NCI-H69 (cell line): ENCODE data around the gene ADGRD1.

ENCODE experiments used
- DNase-seq: peaks from one replicate; lab custom pipeline; 2025; lab: John Stamatoyannopoulos, UW

The ADGRD1 gene

DNA sequence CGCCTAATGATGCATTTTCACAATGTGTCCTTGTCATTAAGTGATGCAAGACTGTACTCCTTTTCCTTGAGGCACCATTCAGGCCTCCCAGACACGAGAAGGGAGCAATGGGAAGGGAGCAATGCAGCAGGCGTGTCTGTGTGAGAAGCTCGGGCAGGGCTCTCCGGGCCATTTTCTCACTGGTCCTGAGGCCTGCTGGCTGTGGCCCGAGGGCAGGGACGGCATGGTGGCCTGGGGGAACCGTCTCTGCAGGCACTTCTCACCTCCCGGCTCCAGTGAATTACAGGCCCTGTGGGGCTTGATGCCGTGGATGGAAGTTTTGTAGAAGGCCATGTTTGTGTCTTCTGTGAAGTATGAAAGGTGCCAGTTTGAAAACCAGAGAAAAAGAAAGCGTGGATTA is 71.0 kb downstream of the ADGRD1 start:
- DNase-seq: no peak

DNA sequence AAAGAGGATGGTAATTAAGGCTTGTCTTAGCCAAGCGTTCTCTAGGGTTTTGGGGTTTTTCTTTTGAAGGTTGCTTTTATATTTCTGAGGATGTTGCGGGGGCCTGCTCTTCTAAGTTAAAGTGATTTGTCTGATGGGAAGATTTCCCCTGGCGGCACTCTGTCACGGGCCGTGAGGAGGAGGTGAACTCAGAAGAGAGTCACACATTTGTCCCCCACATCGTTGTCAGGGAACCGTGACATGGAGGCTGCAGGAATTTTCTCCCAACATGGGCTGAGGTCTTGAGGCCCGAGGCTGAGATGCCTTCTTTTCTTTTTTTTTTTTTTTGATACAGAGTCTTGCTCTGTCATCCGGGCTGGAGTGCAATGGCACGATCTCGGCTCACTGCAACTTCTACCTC is 71.5 kb downstream of the ADGRD1 start:
- DNase-seq: no peak

DNA sequence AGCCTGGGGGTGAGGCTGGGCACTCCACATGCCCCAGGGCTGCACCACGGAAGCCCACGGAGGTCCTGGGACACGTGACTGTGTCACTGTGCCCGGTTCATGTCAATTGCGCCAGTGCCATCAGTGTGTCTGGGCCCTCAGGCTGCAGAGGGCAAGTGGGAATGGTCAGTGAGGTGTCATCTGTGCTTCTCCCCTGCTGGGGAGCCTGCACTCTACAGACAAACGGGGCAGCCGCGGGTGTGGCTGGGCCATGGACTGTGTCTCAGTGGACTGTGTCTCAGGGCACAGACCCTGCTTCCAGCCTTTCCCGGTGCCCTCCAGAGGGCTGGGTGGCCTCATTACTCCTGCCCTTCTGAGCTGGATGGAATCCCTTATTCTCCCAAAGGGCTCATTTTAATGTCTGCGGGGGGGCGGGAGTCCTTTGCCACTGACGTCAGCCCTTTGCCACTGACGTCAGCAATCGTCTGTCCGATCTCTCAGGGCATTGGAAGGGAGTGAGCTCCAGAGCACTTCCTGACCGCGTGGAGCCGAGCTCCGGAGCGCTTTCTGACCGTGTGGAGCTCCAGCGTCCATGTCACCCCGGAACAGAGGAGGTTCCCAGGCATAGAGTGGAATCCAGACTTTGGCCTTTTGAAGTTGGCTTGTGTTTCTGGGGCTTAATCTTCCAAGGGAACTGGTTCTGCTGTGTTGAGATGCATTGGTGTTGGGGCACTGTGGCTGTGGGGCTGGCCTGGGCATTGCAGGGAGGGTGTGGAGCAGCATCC is 72.4 kb downstream of the ADGRD1 start:
- DNase-seq: no peak

DNA sequence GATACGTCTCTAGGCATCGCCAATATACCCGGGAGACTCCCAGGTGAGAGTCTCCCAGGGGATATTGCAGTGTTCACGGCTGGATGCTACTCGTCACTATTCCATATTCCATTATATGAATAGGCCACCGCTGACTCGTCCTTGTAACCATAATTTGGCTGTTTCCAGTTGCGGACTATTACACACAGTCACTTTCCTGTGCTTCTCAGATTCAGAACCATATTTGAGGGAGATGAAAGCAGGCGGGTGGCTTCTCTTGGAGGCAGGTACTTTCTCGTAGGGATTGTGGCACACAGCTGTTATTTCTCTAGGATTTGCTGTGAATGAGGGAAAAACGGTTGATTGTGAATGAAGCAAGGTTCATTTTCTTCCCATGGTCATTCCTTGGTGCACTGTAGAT is 73.0 kb downstream of the ADGRD1 start:
- no peak for DNase-seq

DNA sequence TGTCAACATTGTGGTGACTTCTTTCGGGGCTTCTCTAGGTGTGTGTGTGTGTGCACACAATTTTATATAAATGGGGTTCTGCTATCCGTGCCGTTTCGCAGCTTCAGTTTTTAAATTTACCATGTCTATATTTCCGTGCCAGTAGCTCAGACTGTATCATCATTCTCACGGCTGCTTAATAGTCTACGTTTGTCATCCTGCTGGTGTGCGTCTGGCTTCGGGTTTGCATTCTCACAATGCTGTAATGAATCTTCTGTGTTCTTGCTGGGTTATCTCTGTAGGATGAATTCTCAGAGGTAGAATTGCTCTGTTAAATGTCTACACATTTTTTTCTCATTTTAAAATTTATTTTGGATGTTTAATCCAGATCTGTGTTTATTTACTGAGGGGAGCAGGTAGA is 73.6 kb downstream of the ADGRD1 start:
- DNase-seq: no peak

DNA sequence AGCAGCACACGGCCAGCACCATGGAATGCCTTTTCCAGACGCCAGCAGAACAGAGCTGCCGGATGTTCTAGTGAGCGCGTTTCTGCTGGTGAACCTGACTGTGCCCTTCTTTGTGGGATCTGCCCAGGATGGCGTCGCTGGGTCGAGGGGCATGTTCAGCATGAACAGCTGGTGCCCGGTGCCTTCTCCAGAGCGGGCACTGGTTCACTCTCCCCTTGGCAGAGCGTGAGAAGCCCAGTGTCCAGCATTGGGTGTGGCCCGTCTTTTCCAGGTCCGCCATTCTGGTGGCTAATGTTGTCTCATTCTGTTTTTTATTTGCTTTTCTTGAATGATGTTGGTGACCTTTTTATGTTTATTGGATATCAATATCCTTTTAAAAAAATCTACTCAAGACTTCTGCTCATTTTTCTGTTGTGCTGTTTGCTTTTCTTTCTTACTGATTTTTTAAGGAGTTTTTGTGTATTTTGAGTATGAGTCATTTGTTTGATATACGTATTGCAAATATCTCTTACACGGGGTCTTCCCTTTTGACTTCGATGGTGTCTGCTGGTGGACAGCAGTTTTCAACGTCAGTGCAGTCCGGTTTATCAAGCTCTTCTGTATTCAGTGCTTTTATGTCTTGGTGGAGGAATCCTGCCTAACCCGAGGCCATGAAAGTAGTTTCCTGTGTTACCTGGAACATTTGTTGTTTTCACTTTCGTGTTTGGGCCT is 74.3 kb downstream of the ADGRD1 start:
- DNase-seq: no peak

DNA sequence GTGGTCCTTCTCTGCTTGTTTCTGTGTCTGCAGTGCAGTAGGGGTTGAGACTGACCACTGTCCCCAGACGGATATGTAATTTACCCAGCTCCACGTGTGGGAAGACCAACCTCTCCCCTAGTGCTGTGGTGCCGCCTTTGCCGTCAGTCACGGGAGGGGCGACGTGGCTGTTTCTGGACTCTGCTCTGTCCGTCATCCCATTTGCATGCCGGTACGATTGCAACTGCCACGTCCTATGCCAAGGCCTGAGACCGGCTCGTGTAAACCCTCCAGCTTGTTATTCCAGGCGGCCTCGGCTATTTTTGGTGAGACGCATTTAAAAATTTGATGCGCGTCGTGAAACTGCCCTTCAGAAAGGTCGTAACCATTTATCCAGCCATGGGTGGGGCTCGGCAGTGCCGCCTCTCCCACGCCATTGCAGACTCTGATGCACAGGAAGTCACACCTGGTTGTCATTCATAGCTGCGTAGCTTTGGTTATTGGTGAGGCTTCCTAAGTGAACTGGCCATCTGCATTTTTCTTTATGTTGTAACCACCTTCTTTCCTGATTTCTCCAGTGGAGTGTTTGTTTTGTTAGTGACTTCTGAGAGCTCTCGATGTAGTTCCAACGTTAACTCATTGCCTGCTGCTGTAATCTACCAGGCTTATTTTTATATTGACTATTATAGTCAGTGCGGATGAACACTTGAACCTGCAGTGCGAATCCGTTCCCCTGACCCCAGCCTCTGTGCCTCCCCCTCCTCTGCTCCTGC is 75.1 kb downstream of the ADGRD1 start:
- DNase-seq: no peak

DNA sequence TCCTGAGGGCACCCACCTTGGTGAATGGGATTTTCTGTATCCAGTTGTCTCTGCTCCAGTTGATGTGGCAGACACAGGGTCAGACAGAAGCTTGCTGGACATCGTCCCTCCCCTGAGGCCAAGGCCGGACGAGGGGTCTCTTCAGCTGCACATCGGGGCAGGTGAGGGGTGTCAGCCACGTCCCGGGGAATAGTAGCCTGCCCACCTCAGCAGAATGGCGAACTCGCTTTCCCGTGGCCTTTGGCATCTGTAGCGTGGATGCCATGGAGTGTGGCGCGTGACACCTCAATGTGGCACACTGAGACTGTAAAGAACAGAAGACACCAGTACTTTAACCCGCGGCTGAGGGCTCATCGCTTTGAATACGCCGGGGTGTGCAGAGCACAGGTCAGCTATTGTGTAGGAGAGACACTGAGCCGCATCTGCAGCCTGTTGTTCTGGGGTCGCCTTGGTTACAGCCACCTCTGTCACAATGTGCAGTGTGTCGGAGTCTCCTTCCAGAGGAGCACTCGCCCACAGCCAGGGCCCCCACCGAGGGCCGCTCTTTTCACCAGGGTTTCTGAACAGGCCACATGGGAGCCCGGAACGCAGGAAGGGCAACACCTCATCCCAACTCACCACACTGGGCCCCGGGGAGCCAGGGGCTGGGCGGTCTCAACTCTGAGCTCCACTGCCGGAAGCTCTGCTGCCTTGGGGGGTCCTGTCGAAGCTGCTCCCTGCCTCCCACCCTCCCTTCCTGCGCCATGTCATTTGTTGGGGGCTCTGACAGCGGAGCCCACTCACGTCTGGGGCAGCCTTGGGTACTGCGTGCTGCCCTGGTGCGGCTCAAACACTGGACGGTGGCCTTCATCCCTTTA is 77.0 kb downstream of the ADGRD1 start:
- DNase-seq: no peak

DNA sequence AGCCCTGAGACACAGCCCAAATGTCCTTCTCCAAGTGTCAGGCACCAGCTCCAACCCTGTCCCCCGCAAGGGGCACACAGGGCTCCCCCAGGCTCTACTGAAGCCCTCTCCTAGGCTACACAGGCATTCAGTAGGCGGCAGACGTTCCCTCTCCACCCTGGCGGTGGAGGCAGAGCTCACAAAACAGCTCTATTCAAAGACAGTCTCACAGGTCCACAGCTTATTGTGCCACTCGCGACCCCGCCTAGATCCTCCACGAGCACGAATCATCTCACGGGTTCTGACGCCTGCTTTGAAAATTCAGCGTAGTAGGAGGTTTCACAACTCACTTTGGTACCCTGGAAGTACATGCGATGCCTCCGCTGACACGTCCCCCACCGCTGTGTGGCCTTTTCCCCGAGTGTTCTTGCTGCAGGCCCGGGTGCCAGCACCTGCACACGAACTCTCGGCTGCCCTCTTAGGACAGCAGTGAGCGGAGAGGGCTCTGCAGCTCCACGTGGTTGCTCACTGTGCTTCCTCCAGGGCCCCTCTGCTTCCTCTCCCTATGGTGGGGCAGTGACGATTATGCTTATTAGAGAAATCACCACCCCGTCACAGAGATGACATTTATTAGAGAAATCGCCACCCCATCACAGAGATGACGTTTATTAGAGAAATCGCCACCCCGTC is 78.5 kb downstream of the ADGRD1 start:
- DNase-seq: no peak

DNA sequence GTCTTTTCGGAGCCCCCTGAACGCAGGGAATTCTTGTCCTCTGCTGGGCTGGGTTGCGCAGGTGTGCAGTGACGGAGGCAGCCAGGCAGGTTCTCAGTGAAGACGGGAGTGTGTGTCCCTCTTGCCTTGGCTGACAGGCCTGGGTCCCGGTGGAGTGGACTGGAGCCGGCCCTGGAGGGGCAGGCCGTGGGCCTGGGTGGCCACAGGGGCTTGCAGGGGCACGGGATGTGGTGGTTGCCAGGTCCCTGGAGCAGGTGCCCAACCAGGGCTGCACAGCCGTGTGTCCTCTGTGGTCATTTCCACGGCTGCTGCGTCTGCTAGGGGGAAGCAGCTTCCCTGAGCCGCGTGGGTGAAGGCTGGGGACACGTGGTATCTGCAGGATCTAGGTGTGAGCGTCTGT is 79.8 kb downstream of the ADGRD1 start:
- no peak for DNase-seq

DNA sequence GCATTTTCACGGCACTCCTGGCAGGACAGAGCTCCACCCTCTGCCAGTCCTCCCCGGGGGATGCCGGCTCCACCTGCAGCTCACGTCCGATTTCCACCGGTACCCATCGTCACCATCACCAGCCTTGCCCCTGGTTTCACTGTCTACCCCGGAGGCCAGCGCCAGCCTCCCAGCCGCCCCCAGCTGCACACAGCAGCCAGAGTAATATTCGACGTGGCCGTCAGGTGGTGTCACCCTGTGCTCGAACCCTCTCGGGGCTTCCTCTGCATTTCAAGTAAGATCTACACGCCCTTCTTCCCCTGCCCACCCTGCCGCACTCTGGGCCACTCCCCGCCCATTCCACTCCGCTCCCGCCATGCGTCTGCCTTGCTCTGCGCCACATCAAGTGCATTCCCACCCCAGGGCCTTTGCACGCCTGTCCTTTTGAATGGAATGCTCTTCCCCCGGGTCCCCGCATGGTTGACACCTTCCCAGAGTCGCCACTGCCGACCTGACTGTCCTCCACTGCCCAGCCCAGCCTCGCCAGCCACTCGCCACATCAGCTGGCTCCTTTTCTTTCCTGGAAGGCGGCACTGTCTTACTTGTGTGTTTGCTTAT is 80.3 kb downstream of the ADGRD1 start:
- DNase-seq: no peak

DNA sequence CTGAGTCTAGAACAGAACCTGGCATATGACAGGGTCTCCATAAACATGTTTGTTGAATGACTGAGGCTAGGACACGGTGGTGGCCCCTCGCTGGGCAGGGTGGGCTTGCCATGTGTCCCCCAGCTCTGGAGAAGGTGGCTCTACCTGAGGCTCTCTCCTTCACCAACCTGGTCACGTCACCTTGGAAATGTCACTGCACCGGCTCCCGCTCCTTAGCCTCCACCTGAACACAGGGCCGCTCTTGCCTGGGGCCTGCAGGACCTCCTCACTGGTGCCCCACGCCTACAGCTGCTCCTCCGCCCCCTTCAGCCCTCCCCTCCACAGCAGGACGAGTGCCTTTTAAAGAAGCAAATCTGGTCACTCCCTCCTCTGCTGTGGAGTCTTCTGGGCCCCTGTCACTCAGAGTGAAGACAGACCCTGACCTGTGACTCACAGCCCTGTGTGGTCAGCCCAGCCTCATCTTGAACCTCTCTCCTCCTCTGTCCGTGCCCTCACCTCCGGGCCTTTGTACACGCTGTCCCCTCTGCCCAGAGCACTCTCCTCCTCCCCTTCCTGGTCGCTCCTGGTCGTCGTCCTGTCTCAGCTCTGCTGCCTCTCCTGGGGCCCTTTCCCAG is 81.0 kb downstream of the ADGRD1 start:
- no peak for DNase-seq

DNA sequence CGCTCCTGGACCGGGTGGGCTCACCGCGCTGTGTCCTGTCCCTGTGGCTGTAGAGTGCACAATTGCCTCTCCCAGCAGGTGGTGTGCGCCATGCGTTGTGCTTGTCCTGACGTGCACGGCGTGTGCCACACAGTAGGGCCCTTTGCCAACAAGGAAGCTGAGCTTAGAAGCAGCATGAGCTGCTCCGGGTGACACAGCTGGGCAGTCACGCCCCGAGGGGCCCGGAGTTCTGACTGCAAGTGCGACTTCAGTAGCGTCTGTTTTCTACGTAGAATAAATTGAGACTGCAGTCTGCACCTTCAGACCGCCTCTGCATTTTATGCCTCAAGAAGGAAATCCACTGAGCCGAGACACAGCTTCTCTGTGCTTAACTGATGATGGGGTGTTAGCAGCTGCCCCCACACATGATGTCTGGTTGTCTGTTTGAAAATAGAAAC is 81.6 kb downstream of the ADGRD1 start:
- peak; percentile 2 for DNase-seq

DNA sequence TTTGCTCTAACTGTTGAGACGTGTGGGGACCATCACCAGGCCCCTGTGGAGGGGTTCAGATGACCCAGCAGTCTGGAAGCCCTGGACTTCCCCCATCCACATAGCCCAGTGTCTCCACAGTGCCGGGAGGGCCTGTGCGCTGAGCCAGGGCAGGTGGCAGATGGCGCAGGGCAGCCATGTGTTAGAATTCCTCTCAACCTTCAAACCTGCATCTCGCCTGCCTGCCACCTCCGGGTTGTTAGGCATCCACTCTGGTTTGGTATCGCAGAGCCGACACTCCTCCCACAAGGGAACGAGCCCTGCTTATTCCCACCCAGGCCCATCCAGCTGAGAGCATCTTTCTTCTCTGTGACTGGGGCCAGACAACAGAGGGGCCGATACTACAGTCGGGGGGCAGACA is 84.5 kb downstream of the ADGRD1 start:
- no peak for DNase-seq

DNA sequence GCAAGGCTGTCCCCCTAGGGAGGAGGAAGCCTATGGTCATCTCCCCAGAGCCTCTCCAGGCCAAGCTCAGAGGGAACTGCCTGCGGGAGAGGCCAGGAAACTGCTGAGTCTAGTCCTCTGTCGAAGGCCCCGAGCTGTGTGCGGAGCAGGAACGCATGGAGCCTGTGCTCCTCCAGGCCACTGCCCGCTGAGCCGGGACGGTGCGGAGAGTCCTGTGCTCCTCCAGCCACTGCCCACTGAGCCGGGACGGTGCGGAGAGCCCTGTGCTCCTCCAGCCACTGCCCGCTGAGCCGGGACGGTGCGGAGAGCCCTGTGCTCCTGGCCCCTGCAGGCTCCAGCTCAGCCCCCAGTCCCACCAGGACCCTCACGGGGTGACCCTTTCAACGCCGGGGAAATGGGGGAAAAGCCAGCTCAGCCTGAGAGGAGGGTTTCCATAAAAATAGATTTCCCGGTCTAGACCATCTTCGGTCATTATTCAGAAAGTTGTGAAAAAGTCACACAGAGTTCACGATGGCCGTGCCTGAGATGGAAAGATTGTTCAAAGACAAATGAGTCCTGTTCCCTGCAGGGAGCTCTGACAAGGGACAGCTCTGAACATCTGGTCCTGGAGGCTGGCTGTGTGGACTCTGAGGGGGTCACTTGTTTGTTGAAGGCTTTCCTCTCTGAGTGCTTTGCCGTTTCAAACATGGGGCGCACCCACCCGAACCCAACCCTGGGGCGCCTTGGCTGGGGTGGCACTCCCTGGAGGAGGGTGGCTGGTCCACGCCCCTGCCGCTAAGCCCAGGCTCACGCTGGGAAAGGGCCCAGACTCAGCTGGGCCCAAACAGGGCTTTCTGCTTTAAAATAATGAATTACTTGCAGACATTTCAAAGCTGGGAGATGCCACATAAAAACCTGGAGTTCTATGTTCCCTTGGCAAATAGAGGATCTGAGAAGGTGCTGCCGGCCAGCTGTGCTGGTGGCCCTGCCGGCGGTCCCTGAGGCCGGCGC is 85.5 kb downstream of the ADGRD1 start:
- no peak for DNase-seq

DNA sequence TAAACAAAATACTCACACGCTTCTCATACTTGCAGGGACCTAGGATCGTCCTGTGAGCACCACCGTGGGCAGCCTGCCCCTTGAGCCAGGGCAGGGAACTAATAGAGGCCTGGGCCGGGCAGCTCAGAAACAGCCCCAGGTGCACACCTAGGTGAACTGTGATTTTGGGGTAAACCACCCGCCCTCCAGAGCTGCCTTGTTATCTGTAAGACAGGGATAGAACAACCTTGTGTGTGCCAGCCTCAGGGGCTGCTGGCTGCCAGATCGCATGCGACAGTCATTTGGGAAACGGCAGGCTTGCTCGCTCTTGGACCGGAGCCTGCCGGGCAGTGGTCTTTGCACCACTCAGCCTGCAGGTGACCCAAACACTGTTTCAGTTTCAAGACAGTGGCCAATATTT is 86.8 kb downstream of the ADGRD1 start:
- no peak for DNase-seq

DNA sequence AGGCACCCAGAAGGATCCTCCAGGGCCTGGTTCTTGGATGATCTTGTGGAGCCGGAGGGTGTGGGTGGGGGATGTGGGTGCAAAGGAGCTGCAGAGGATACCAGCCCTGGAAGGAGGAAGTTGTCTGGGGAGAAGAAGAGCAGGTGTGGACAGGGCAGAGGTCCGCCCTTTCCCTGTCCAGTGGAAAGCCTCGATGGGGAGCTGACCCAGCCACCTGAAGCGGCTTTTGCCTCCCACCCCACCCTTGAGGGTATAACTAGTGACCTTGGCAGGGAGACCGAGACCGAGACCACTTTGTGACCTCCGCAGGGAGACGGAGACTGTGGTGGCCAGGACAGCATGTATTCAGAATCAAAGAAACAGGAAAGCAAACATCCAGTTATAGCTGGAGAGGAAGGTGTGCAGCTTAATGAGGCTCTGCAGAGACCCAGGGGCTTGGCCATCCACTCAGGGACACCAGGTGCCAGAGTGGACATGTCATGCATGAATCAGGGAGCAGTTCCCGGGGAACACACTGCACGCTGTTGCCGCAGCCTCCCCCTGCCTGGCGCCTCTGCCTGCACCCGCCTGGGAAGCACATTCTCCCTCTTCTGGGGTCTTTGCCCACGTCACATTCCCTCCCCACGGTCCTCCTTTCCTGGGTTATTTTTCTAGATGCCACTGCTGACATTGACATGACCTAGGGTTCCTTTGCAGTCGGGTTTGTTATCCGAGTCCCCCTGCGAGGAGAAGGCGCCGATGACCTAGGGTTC is 87.7 kb downstream of the ADGRD1 start:
- DNase-seq: no peak

DNA sequence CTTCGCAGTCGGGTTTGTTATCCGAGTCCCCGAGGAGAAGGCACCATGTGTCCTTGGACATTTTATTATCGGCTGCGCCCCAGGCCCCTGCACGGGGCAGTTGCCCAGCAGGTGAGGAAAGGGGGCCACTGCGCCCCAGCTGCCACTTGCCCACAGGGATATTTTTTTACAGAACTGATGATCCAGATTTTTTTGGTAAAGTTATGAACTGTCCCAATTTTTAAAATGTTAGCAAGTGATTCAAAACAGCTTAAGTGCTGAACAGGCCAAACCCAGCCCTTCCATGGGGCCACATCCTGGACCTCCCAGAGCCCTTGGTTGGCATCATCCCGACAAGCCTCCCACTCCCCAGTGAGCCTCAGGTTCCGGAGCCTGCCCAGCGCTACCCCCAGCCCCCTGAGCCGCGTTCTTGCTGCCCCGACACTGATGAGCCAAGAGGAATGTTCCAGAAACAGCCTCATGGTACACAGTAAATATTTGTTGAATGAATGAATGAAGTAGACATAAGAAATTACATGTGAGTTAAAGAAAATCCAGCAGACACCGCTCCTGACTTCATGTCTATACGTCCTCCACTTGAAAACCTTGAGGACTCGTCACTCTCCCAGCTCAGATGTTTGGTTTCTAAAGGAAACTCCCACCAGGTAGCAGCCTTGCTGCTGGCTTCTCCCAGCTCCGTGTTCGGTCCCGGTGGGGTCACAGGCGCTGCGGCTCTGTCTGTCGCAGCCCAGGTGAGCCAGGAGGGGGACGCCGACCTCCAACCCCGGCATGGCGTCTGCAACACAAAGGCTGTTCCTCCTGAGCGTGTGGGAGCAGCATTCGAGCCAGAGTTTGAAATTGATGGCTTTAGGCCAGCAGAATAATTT is 88.5 kb downstream of the ADGRD1 start:
- no peak for DNase-seq
